A673 (cell line): ENCODE data around the gene LARP7. TPM values are rescaled to one million over a fixed set of nuclear protein-coding genes. Genes with fewer than 3 reads are reported as not detected.

ENCODE experiments used
- BruUV-seq: library from RNA; stranded (reverse); fragments of 400-500 nt; replicated peaks from 2 replicates; lab custom pipeline; 2021; lab: Mats Ljungman, UMichigan
- CTCF ChIA-PET: fragments of 300-600 bp; sonication (Branson Sonifier 250); formaldehyde crosslinking; loops from one replicate; lab custom pipeline; 2022; ENCODE audit warnings: antibody characterized with exemption; lab: Charles Lee
- POLR2A ChIA-PET: fragments of 300-600 bp; sonication (Branson Sonifier 250); formaldehyde crosslinking; loops from one replicate; lab custom pipeline; 2022; ENCODE audit warnings: antibody characterized with exemption; ENCODE audit not compliant: low non-redundant PET; lab: Charles Lee
- DNase-seq: peaks from one replicate; pipeline ENCODE4 v3.0.0-alpha.2; 2015; ENCODE audit warnings: low spot score
- H3K27ac ChIP-seq: fragments of 200-600 bp; sonication (generic); 2 replicates; pipeline ENCODE4 v1.5.1; 2016; ENCODE audit warnings: mixed run types, low read depth, mild to moderate bottlenecking, mixed read lengths, antibody characterized with exemption, low read length; ENCODE audit not compliant: poor library complexity, severe bottlenecking
- H3K27me3 ChIP-seq: fragments of 200-600 bp; sonication (generic); replicated peaks from 2 replicates; pipeline ENCODE4 v1.6.1; 2017; ENCODE audit warnings: mixed run types, low read depth, mild to moderate bottlenecking, mixed read lengths, antibody characterized with exemption, low read length; ENCODE audit not compliant: insufficient read depth, poor library complexity
- H3K36me3 ChIP-seq: fragments of 200-600 bp; sonication (generic); 2 replicates; pipeline ENCODE4 v1.6.1; 2016; ENCODE audit warnings: mixed run types, mild to moderate bottlenecking, mixed read lengths, antibody characterized with exemption, low read length; ENCODE audit not compliant: insufficient read depth, poor library complexity, severe bottlenecking
- H3K4me1 ChIP-seq: fragments of 200-600 bp; sonication (generic); 2 replicates; pipeline ENCODE4 v1.6.1; 2017; ENCODE audit warnings: mixed run types, mild to moderate bottlenecking, mixed read lengths, antibody characterized with exemption, low read length; ENCODE audit not compliant: insufficient read depth, poor library complexity, severe bottlenecking
- H3K4me3 ChIP-seq: fragments of 200-600 bp; sonication (generic); 2 replicates; pipeline ENCODE4 v1.5.1; 2016; ENCODE audit warnings: low read depth, mixed run types, mild to moderate bottlenecking, mixed read lengths, low read length; ENCODE audit not compliant: poor library complexity, severe bottlenecking
- H3K9me3 ChIP-seq: fragments of 200-600 bp; sonication (generic); 2 replicates; pipeline ENCODE4 v1.6.1; 2016; ENCODE audit warnings: mixed run types, low read depth, mild to moderate bottlenecking, mixed read lengths, antibody characterized with exemption, low read length; ENCODE audit not compliant: poor library complexity, severe bottlenecking
- CTCF ChIP-seq: fragments of 300-800, 200-600 bp; sonication (generic); conservative IDR thresholded peaks from 2 replicates; pipeline ENCODE4 v1.5.1; 2017; ENCODE audit warnings: low read depth, mild to moderate bottlenecking, antibody characterized with exemption, low read length, moderate library complexity, mixed read lengths
- EZH2 ChIP-seq: fragments of 200-600 bp; sonication (generic); IDR thresholded peaks from 2 replicates; pipeline ENCODE4 v1.6.1; 2017; ENCODE audit warnings: borderline replicate concordance, low read depth, mild to moderate bottlenecking, mixed read lengths, antibody characterized with exemption, low read length; ENCODE audit not compliant: poor library complexity, severe bottlenecking
- intact Hi-C: fragments of 100-400 bp; cut with micrococcal nuclease; formaldehyde crosslinking; loops from one replicate; pipeline ENCODE4 v1.10.0; 2022; ENCODE audit not compliant: unreplicated experiment
- total RNA-seq: library from RNA; stranded (reverse); gene quantifications from 2 replicates; pipeline ENCODE4 v1.2.3, GENCODE V29; 2021

The LARP7 gene
- total RNA-seq, 1 experiment from 2014 or later, result 40.8 TPM

DNA sequence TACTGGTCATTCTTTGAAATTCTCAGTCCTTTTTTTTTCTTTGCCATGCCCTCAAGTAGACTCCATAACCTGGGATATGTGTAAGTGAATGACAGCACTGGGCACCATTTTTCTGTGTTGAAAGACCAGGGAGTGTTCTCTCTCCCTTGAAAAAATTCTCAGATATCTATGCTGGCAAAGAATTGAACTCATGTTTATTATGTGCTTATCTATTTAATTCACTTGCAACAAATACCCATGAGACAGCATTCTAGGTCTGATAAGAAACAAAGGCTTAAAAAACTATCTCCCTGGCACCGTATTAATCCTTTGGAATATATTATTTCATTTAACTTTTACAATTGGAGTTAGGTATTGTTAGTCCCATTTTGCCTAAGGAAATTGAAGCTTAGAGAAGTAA, 36.7 kb downstream of the LARP7 start:
- intact Hi-C loops, result no loop called here
- no peaks in the 10 kb centered on the region for H3K36me3 ChIP-seq
- ChIA-PET CTCF (no interaction called here), POLR2A (no interaction called here)
- no peak for DNase-seq
- no peaks in the 10 kb centered on the region for H3K27me3 ChIP-seq
- no peak for TF ChIP-seq CTCF
- TF ChIP-seq EZH2, result no peak
- no peaks in the 10 kb centered on the region for H3K9me3 ChIP-seq
- H3K4me1 ChIP-seq, result no peaks in the 10 kb centered on the region
- no TSS peak for BruUV-seq
- no peak overlapping the region for H3K4me3 ChIP-seq
- no peak overlapping the region for H3K27ac ChIP-seq

- CTCF ChIA-PET, result no interaction called here
Observed at GRCh38 chr4:112674376-112674775, 37.4 kb downstream of the LARP7 start.

GRCh38 chr4:112677519-112678091, 40.7 kb downstream of the LARP7 start:
- intact Hi-C loops, result no loop called here
- no peaks in the 10 kb centered on the region for H3K36me3 ChIP-seq
- no peaks in the 10 kb centered on the region for H3K27me3 ChIP-seq
- ChIA-PET CTCF (no interaction called here), POLR2A (no interaction called here)
- no peak overlapping the region for H3K27ac ChIP-seq
- no peaks in the 10 kb centered on the region for H3K4me1 ChIP-seq
- no peak overlapping the region for H3K4me3 ChIP-seq
- no peak for TF ChIP-seq EZH2
- no TSS peak for BruUV-seq
- DNase-seq, result no peak
- H3K9me3 ChIP-seq, result no peaks in the 10 kb centered on the region

More at GRCh38 chr4:112674376-112674775, 37.4 kb downstream of the LARP7 start:
- Histone ChIP-seq H3K27ac (no peak overlapping the region), H3K4me1 (no peaks in the 10 kb centered on the region), H3K9me3 (no peaks in the 10 kb centered on the region), H3K36me3 (no peaks in the 10 kb centered on the region), H3K27me3 (no peaks in the 10 kb centered on the region), H3K4me3 (no peak overlapping the region)
- BruUV-seq, result no TSS peak
- intact Hi-C loops, result no loop called here
- POLR2A ChIA-PET, result no interaction called here
- TF ChIP-seq EZH2 (no peak), CTCF (no peak)
- no peak for DNase-seq

- no peak for TF ChIP-seq CTCF
- no peak for TF ChIP-seq EZH2
- POLR2A ChIA-PET, result no interaction called here
- Histone ChIP-seq H3K27me3 (no peaks in the 10 kb centered on the region), H3K9me3 (no peaks in the 10 kb centered on the region), H3K36me3 (no peaks in the 10 kb centered on the region), H3K4me3 (no peak overlapping the region), H3K27ac (no peak overlapping the region), H3K4me1 (no peaks in the 10 kb centered on the region)
- no TSS peak for BruUV-seq
- intact Hi-C loops, result no loop called here
- no peak for DNase-seq
- CTCF ChIA-PET, result no interaction called here
Observed at GRCh38 chr4:112680996-112681395, 44.1 kb downstream of the LARP7 start.
